Measurements from ENCODE around the gene PRLR.

DNA sequence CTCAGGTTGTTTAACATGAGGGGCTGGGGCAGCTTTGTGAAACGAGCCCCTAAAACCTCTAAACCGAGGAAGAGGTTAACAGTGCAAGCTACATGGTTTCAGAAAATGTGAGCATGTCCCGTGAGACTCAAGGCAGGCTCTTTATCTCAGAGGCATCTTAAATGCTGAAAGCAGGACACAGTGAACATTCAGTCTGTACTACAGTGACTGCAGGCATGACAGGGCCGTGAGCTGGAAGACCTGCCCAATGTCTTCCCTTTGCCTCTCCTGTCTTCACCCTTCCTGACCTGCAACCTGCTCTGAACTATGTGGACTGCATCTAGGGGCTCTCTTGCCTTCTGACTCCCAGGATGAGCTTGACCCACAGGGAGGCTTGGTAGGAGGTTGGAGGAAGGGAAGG, 58.3 kb downstream of the PRLR start:
- TF ChIP-seq CTCF (IDR thresholded peaks at IDR 0.05; ENCODE audit: low read depth, low read length) (no peak), MYC (IDR thresholded peaks at IDR 0.05; ENCODE audit: low read depth, low read length) (no peak)

Data from NB4 (cell line).